Vagina (tissue), 2 donors: ENCODE results near the gene SYNPR.

Experiments used
- CTCF ChIP-seq, 3 experiments: fragments of 450-650 bp in 2 of 3; fragments of 200-600 bp in 1 of 3; sonication (generic) in 1 of 3; IDR thresholded peaks; one replicate each; pipeline ENCODE4 v1.5.1; 2017 to 2019; ENCODE audit warnings: antibody characterized with exemption in 3 of 3, mild to moderate bottlenecking in 2 of 3, moderate library complexity in 2 of 3
- POLR2A ChIP-seq, 2 donors: fragments of 450-650 bp; IDR thresholded peaks; one replicate each; pipeline ENCODE4 v1.6.1; 2017; ENCODE audit warnings: antibody characterized with exemption in 2 of 2, mild to moderate bottlenecking in 2 of 2, moderate library complexity in 2 of 2

- TF ChIP-seq CTCF (IDR thresholded peaks at IDR 0.05) (no peak), POLR2A (IDR thresholded peaks at IDR 0.05) (no peak)
Measured at GRCh38 chr3:63479661-63480035, 201.5 kb downstream of the SYNPR start.
